Thyroid gland (tissue), 4 donors: ENCODE results near the gene ST3GAL3.

Experiments
- POLR2A ChIP-seq, 2 donors: fragments of 450-650 bp; IDR thresholded peaks; one replicate each; pipeline ENCODE4 v1.6.1; 2017; ENCODE audit warnings: antibody characterized with exemption in 2 of 2, mild to moderate bottlenecking in 2 of 2, moderate library complexity in 1 of 2
- TF ChIP-seq, protein P1 (sequence below), 6 experiments: fragments of 200-600 bp in 3 of 6; fragments of 450-650 bp in 3 of 6; sonication (generic) in 3 of 6; IDR thresholded peaks; one replicate each; pipeline ENCODE4 v1.5.1; 2016 to 2019; ENCODE audit warnings: antibody characterized with exemption in 6 of 6, mild to moderate bottlenecking in 2 of 6, inconsistent platforms in 1 of 6, moderate library complexity in 1 of 6

DNA sequence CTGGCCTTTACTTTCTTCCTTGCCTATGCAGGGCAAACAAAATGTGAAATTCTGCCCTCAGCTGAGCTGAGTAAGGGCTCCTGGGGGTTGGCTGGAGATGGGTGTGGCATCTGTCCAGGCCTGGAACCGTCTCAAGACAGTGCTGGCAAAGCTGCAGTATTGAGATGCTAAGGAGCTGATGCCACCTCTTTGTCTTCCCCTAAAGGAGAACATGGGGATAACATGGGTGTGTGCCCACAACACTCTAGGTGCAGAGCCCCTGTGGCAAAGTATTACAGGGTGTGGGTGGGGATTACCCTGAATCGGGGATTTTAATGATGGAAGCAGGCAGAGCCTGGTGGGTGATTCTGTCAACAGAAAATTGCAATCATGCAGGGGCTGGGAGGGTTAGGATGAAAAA lies 2.5 kb upstream of the ST3GAL3 start:
- TF ChIP-seq, protein P1, sequence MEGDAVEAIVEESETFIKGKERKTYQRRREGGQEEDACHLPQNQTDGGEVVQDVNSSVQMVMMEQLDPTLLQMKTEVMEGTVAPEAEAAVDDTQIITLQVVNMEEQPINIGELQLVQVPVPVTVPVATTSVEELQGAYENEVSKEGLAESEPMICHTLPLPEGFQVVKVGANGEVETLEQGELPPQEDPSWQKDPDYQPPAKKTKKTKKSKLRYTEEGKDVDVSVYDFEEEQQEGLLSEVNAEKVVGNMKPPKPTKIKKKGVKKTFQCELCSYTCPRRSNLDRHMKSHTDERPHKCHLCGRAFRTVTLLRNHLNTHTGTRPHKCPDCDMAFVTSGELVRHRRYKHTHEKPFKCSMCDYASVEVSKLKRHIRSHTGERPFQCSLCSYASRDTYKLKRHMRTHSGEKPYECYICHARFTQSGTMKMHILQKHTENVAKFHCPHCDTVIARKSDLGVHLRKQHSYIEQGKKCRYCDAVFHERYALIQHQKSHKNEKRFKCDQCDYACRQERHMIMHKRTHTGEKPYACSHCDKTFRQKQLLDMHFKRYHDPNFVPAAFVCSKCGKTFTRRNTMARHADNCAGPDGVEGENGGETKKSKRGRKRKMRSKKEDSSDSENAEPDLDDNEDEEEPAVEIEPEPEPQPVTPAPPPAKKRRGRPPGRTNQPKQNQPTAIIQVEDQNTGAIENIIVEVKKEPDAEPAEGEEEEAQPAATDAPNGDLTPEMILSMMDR (IDR thresholded peaks at IDR 0.05), result no peak
- no peak for TF ChIP-seq POLR2A (IDR thresholded peaks at IDR 0.05)
